GM12875 (cell line): ENCODE results near the gene FAM53B.

Experiments
- H3K4me3 ChIP-seq: one replicate; pipeline ENCODE4 v1.5.1; 2011; ENCODE audit warnings: low read depth, low read length, control low read depth
- CTCF ChIP-seq: IDR thresholded peaks from 2 replicates; pipeline ENCODE4 v1.5.1; 2011; ENCODE audit warnings: low read depth, mild to moderate bottlenecking, control low read depth, inconsistent platforms, low read length, moderate library complexity, borderline replicate concordance; ENCODE audit not compliant: insufficient read depth

FAM53B gene

GRCh38 chr10:124741281-124741921 lies 2.8 kb downstream of the FAM53B start:
- peak overlapping the region; percentile 28 for H3K4me3 ChIP-seq
- TF ChIP-seq CTCF, result peak; percentile 74

- TF ChIP-seq CTCF, result no peak
- peak overlapping the region; percentile 28 for H3K4me3 ChIP-seq
Observed at GRCh38 chr10:124740369-124741280, 3.6 kb downstream of the FAM53B start.

GRCh38 chr10:124739986-124740368 lies 4.2 kb downstream of the FAM53B start:
- no peak for TF ChIP-seq CTCF
- H3K4me3 ChIP-seq, result no peak overlapping the region

GRCh38 chr10:124739119-124739921 lies 4.9 kb downstream of the FAM53B start:
- TF ChIP-seq CTCF, result no peak
- H3K4me3 ChIP-seq, result no peak overlapping the region

GRCh38 chr10:124738441-124738840 lies 5.7 kb downstream of the FAM53B start:
- no peak for TF ChIP-seq CTCF
- no peak overlapping the region for H3K4me3 ChIP-seq

GRCh38 chr10:124737708-124738107 lies 6.5 kb downstream of the FAM53B start:
- no peak for TF ChIP-seq CTCF
- no peak overlapping the region for H3K4me3 ChIP-seq
